Left lung (tissue), 10 donors: ENCODE measurements around the gene CCDC178. TPM values are rescaled to one million over a fixed set of nuclear protein-coding genes. Genes with fewer than 3 reads are reported as not detected.

Experiments
- ATAC-seq: fragments of 200-7000 bp; cut with Tn5 transposase; one replicate; pipeline ENCODE4 v1.9.1; 2020; ENCODE audit warnings: moderate library complexity
- DNase-seq, 4 donors: peaks; one replicate each; pipeline ENCODE4 v3.0.0-alpha.2; 2013 to 2020
- H3K27ac ChIP-seq, 2 donors: fragments of 200-600 bp; sonication (generic) in 1 of 2; one replicate each; pipeline versions ENCODE4 v1.5.0 to v1.8.0; 2020 to 2021
- H3K27me3 ChIP-seq, 2 donors: fragments of 200-600 bp; sonication (generic) in 1 of 2; one replicate each; pipeline versions ENCODE4 v1.5.0 to v1.8.0; 2020 to 2021
- H3K36me3 ChIP-seq, 2 donors: fragments of 200-600 bp; sonication (generic) in 1 of 2; one replicate each; pipeline versions ENCODE4 v1.5.0 to v1.8.0; 2020 to 2021
- H3K4me1 ChIP-seq, 2 donors: fragments of 200-600 bp; one replicate each; pipeline ENCODE4 v1.8.0; 2021
- H3K4me3 ChIP-seq, 2 donors: fragments of 200-600 bp; sonication (generic) in 1 of 2; one replicate each; pipeline versions ENCODE4 v1.5.0 to v1.8.0; 2020 to 2021; ENCODE audit warnings: mild to moderate bottlenecking in 1 of 2
- H3K9me3 ChIP-seq, 2 donors: fragments of 200-600 bp; sonication (generic) in 1 of 2; one replicate each; pipeline versions ENCODE4 v1.5.0 to v1.8.0; 2020 to 2021
- intact Hi-C, 2 donors: fragments of 100-400 bp; cut with DNase I; formaldehyde crosslinking; loops; one replicate each; pipeline versions ENCODE4 v1.11.2 to v1.14.2; 2022
- polyA plus RNA-seq, 6 donors: library from polyadenylated mRNA; unstranded; fragments of 120-200 nt; gene quantifications; one replicate each; pipeline ENCODE4 v1.2.1, GENCODE V29; 2013; ENCODE audit not compliant: insufficient read length in 6 of 6
- total RNA-seq, 2 donors: library from RNA; stranded (reverse); fragmentation: NEBNext Ultra II Directional; extraction: Animal tissue kit (Norgen Biotek cat#: 25700); gene quantifications; one replicate each; pipeline ENCODE4 v1.2.1, GENCODE V29; 2021
- TF ChIP-seq, protein P1 (sequence below), 2 donors: fragments of 200-600 bp; sonication (generic) in 1 of 2; IDR thresholded peaks; one replicate each; pipeline versions ENCODE4 v1.5.0 to v1.8.0; 2021; ENCODE audit warnings: antibody characterized with exemption in 2 of 2
- donor health status: DM: no; HTN: yes; CAD: no.
- donor health status: DM: no; HTN: no; CAD: no.

The CCDC178 gene
- total and polyA plus RNA-seq, 8 donors, result 0.73 to 2.9 (median 2.2) TPM; not detected in 1

DNA sequence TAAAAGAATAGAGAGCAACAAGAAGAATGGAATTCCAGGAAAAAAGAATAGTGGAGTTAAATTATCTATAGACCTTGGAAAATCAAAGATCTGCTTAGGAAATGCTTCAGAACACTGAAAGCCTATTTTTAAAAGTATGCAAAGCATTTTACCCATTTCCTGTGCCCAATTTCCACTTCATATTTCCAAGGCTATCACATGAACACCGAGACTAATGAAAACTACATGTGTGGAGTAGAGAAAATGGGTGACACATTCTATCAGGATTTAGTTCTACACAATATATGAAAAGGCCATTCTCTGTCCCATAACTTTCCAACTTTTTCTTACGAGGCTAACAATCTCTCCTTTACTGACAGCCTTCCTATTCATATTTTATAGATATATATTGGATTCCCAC, 279.4 kb downstream of the CCDC178 start:
- intact Hi-C loops, result no loop called here
- no peak for DNase-seq
- TF ChIP-seq, protein P1, sequence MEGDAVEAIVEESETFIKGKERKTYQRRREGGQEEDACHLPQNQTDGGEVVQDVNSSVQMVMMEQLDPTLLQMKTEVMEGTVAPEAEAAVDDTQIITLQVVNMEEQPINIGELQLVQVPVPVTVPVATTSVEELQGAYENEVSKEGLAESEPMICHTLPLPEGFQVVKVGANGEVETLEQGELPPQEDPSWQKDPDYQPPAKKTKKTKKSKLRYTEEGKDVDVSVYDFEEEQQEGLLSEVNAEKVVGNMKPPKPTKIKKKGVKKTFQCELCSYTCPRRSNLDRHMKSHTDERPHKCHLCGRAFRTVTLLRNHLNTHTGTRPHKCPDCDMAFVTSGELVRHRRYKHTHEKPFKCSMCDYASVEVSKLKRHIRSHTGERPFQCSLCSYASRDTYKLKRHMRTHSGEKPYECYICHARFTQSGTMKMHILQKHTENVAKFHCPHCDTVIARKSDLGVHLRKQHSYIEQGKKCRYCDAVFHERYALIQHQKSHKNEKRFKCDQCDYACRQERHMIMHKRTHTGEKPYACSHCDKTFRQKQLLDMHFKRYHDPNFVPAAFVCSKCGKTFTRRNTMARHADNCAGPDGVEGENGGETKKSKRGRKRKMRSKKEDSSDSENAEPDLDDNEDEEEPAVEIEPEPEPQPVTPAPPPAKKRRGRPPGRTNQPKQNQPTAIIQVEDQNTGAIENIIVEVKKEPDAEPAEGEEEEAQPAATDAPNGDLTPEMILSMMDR (IDR thresholded peaks at IDR 0.05), result no peak
- Histone ChIP-seq H3K27ac (no peak overlapping the region), H3K9me3 (no peaks in the 10 kb centered on the region), H3K4me1 (no peaks in the 10 kb centered on the region), H3K27me3 (no peaks in the 10 kb centered on the region), H3K36me3 (no peaks in the 10 kb centered on the region), H3K4me3 (no peak overlapping the region)
- no peak for ATAC-seq

DNA sequence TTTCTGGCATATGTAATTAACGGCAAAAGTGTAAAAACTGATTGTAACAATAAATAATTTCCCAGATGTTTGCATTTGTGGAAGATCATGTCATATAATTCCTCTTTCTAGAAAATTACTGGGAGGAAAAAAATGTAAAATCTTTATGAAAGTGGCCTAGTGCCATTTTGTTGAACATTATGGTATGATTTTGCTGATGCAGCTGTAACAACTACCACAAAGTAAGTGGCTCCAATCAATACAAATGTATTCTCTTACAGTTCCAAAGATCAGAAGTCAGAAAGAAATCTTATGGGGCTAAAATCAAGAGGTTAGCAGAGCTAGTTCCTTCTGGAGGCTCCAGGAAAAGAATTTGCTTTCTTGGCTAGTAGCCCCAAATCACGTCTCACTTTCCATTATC, 281.4 kb downstream of the CCDC178 start:
- H3K36me3 ChIP-seq, result no peaks in the 10 kb centered on the region
- intact Hi-C loops, result no loop called here
- no peaks in the 10 kb centered on the region for H3K9me3 ChIP-seq
- H3K4me3 ChIP-seq, result no peak overlapping the region
- H3K4me1 ChIP-seq, result no peaks in the 10 kb centered on the region
- DNase-seq (no peak), ATAC-seq (no peak)
- no peak overlapping the region for H3K27ac ChIP-seq
- TF ChIP-seq, protein P1 (IDR thresholded peaks at IDR 0.05), result no peak
- H3K27me3 ChIP-seq, result no peaks in the 10 kb centered on the region

DNA sequence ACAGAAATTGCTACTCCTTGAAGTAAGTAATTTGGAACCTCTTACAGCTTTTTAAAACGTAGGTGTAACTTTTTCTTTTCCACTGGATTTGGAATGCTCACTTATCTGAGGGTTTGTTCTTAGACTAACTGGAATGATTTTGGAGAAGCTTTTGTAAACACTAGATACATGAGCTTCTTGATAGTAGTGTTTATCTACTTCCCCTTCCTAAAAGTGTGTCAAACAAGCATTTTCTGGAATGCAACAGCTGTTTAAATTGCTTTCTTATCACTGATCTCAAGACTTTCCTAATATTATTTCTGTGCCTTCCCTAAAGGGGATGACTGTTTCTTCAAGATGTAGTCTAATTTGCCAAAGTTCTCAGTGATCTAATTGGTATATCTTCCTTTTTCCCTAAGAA, 282.6 kb downstream of the CCDC178 start:
- DNase-seq (no peak), ATAC-seq (no peak)
- TF ChIP-seq, protein P1 (IDR thresholded peaks at IDR 0.05), result no peak
- H3K27me3 ChIP-seq, result no peaks in the 10 kb centered on the region
- no peak overlapping the region for H3K4me3 ChIP-seq
- intact Hi-C loops, result no loop called here
- H3K9me3 ChIP-seq, result no peaks in the 10 kb centered on the region
- no peaks in the 10 kb centered on the region for H3K36me3 ChIP-seq
- no peak overlapping the region for H3K27ac ChIP-seq
- H3K4me1 ChIP-seq, result no peaks in the 10 kb centered on the region

DNA sequence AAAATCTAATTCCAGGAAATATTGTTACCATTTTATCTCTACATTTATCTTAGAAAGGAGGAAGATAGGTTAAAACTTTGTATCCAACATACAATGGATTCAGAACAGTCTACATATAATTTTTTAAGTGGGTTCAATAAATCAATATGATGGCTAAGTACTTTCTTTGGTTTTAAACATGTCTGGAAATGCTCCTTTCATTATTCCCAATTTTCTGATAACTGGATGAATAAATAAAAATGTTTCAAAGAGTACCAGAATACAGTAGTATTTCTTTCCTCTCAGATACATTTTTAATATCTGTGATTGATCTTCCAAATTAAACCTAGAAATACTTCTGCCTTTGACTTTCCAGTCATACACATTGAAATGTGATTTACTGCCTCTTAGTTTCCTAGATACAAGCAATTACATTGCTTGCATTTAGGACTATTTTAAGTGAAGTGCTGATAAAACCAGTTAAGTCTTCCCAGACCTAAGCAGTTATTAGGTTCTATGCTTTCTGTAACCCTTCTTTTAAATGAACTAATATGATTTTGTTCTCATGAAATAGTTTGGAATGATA, 283.5 kb downstream of the CCDC178 start:
- Histone ChIP-seq H3K9me3 (no peaks in the 10 kb centered on the region), H3K4me3 (no peak overlapping the region), H3K27me3 (no peaks in the 10 kb centered on the region), H3K4me1 (no peaks in the 10 kb centered on the region), H3K27ac (no peak overlapping the region), H3K36me3 (no peaks in the 10 kb centered on the region)
- TF ChIP-seq, protein P1 (IDR thresholded peaks at IDR 0.05), result no peak
- no peak for DNase-seq
- ATAC-seq, result no peak
- intact Hi-C loops, result no loop called here

DNA sequence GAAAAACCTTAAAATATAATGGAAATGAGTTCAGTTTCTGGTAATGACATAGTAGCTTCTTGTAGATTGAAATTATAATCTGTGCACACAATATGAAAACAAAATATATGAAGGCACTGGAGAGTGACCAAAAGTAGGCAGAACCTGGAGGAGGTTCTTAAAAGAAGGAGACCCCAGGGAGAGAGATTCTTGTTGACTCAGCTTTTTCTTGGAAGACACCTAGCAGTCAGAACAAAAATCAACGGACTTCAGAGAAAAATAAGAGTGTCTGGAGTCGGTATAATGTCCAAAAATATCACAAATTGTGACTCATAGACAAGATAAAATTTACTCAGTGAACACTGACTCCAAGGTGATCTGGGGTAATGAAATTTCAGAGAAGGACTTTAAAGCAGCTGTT, 286.5 kb downstream of the CCDC178 start:
- intact Hi-C loops, result no loop called here
- DNase-seq (no peak), ATAC-seq (no peak)
- H3K4me3 ChIP-seq, result no peak overlapping the region
- no peak overlapping the region for H3K27ac ChIP-seq
- no peaks in the 10 kb centered on the region for H3K9me3 ChIP-seq
- no peaks in the 10 kb centered on the region for H3K27me3 ChIP-seq
- TF ChIP-seq, protein P1 (IDR thresholded peaks at IDR 0.05), result no peak
- no peaks in the 10 kb centered on the region for H3K36me3 ChIP-seq
- H3K4me1 ChIP-seq, result no peaks in the 10 kb centered on the region
